B cell (primary cell): Measurements from ENCODE around the gene CDX1. TPM values are rescaled to one million over a fixed set of nuclear protein-coding genes. Genes with fewer than 3 reads are reported as not detected.

Experiments used
- ATAC-seq: fragments of 200-7000 bp; cut with Tn5 transposase; one replicate; pipeline ENCODE4 v1.10.0; 2021; ENCODE audit warnings: low read depth, mild to moderate bottlenecking, moderate number of reproducible peaks, moderate library complexity
- CTCF ChIA-PET: fragments of 350-600 bp; sonication (Branson Sonifier 250); formaldehyde crosslinking; loops from one replicate; lab custom pipeline; 2021; ENCODE audit warnings: antibody characterized with exemption, inconsistent platforms; lab: Charles Lee
- POLR2A ChIA-PET: fragments of 350-600 bp; sonication (Branson Sonifier 250); formaldehyde crosslinking; loops from one replicate; lab custom pipeline; 2021; ENCODE audit warnings: antibody characterized with exemption; lab: Charles Lee
- DNase-seq: peaks from one replicate; pipeline ENCODE4 v3.0.0; 2013
- H2AFZ ChIP-seq: 2 replicates; pipeline ENCODE4 v1.6.1; 2012; ENCODE audit warnings: mild to moderate bottlenecking, low read depth, low read length; ENCODE audit not compliant: insufficient read depth, poor library complexity, severe bottlenecking
- H3K27ac ChIP-seq, 2 donors: 1 replicate in 1 of 2; 2 replicates in 1 of 2; pipeline ENCODE4 v1.5.1; 2012 to 2013; ENCODE audit warnings: low read length in 2 of 2, mild to moderate bottlenecking in 2 of 2, moderate library complexity in 1 of 2
- H3K27me3 ChIP-seq, 4 experiments: fragments of 200-600 bp in 1 of 4; sonication (generic) in 1 of 4; replicated peaks in 1 of 4; 1 replicate in 2 of 4; 2 replicates in 2 of 4; pipeline versions ENCODE4 v1.6.1 to v1.7.0; 2013 to 2016; ENCODE audit warnings: low read length in 3 of 4, mild to moderate bottlenecking in 2 of 4, mixed read lengths in 1 of 4, moderate library complexity in 1 of 4; ENCODE audit not compliant: insufficient read depth in 4 of 4, control insufficient read depth in 3 of 4; ENCODE audit errors: control extremely low read depth in 1 of 4
- H3K36me3 ChIP-seq, 2 experiments: replicated peaks in 1 of 2; 1 replicate in 1 of 2; 2 replicates in 1 of 2; pipeline versions ENCODE4 v1.6.1 to v1.7.1; 2013; ENCODE audit warnings: low read length in 1 of 2; ENCODE audit not compliant: insufficient read depth in 2 of 2, control insufficient read depth in 1 of 2; ENCODE audit errors: control extremely low read depth in 1 of 2, extremely low read depth in 1 of 2
- H3K4me1 ChIP-seq, 2 donors: fragments of 200-600 bp in 1 of 2; sonication (generic) in 1 of 2; 1 replicate in 1 of 2; 2 replicates in 1 of 2; pipeline versions ENCODE4 v1.5.1 to v1.6.1; 2013 to 2017; ENCODE audit warnings: low read length in 2 of 2; ENCODE audit not compliant: control insufficient read depth in 2 of 2, insufficient read depth in 2 of 2
- H3K4me2 ChIP-seq: replicated peaks from 2 replicates; pipeline ENCODE3; 2012; ENCODE audit warnings: mild to moderate bottlenecking, low read depth, low read length; ENCODE audit not compliant: poor library complexity, severe bottlenecking
- H3K4me3 ChIP-seq, 5 experiments: fragments of 200-600 bp in 1 of 5; sonication (generic) in 1 of 5; 1 replicate in 3 of 5; 2 replicates in 2 of 5; pipeline versions ENCODE4 v1.5.1 to v1.7.0; 2011 to 2016; ENCODE audit warnings: low read length in 4 of 5, mild to moderate bottlenecking in 4 of 5, low read depth in 2 of 5, control low read depth in 1 of 5, moderate library complexity in 1 of 5; ENCODE audit not compliant: insufficient read depth in 1 of 5; ENCODE audit errors: control extremely low read depth in 1 of 5, extremely low read depth in 1 of 5
- H3K79me2 ChIP-seq: fragments of 200-600 bp; sonication (generic); one replicate; pipeline ENCODE4 v1.6.0; 2016; ENCODE audit warnings: low read length; ENCODE audit not compliant: control insufficient read depth, insufficient read depth
- H3K9ac ChIP-seq: fragments of 200-600 bp; sonication (generic); 2 replicates; pipeline ENCODE4 v1.6.1; 2017; ENCODE audit warnings: mild to moderate bottlenecking, low read length, moderate library complexity
- H3K9me3 ChIP-seq, 3 donors: one replicate each; pipeline versions ENCODE4 v1.6.1 to v1.7.1; 2013; ENCODE audit warnings: low read length in 2 of 3; ENCODE audit not compliant: control insufficient read depth in 2 of 3, insufficient read depth in 1 of 3; ENCODE audit errors: control extremely low read depth in 1 of 3
- H4K20me1 ChIP-seq: 2 replicates; pipeline ENCODE4 v1.6.0; 2012; ENCODE audit warnings: mild to moderate bottlenecking, low read length; ENCODE audit not compliant: insufficient read depth, control insufficient read depth, poor library complexity, severe bottlenecking
- H3K27ac Mint-ChIP-seq: one replicate; pipeline ENCODE4 v1.8.0; 2021; ENCODE audit warnings: mixed read lengths
- H3K27me3 Mint-ChIP-seq: one replicate; pipeline ENCODE4 v1.8.0; 2021; ENCODE audit warnings: mixed read lengths
- H3K4me1 Mint-ChIP-seq: one replicate; pipeline ENCODE4 v1.8.0; 2021; ENCODE audit warnings: mixed read lengths
- H3K4me3 Mint-ChIP-seq: one replicate; pipeline ENCODE4 v1.8.0; 2021; ENCODE audit warnings: mixed read lengths
- H3K9me3 Mint-ChIP-seq: one replicate; pipeline ENCODE4 v1.8.0; 2022; ENCODE audit warnings: mixed read lengths; ENCODE audit not compliant: insufficient read depth
- EZH2 ChIP-seq: IDR thresholded peaks from 2 replicates; pipeline ENCODE4 v1.6.1; 2012; ENCODE audit warnings: borderline replicate concordance, low read depth, mild to moderate bottlenecking, moderate library complexity, low read length; ENCODE audit not compliant: insufficient read depth, poor library complexity, severe bottlenecking
- WGBS: methylation state at CpG from one replicate; pipeline ENCODE4 v1.1.5; 2013; ENCODE audit warnings: missing lambda C conversion rate; ENCODE audit not compliant: insufficient coverage; 5-methylcytosine and 5-hydroxymethylcytosine counted together
- intact Hi-C: fragments of 100-400 bp; cut with micrococcal nuclease; formaldehyde crosslinking; loops from one replicate; pipeline ENCODE4 v1.10.0; 2022
- polyA plus RNA-seq: library from polyadenylated mRNA; depleted of rRNA; stranded (reverse); fragments of >200 nt; gene quantifications from 2 replicates; pipeline ENCODE4 v1.2.3, GENCODE V29; 2012
- total RNA-seq, 2 donors: library from RNA; stranded (reverse); fragments of 120-200 nt in 1 of 2; gene quantifications; 1 replicate in 1 of 2; 2 replicates in 1 of 2; pipeline versions ENCODE4 v1.2.3 to v1.2.4, GENCODE V29; 2013 to 2022
- TF ChIP-seq, protein P1 (sequence below): fragments of 200-600 bp; IDR thresholded peaks from one replicate; pipeline ENCODE4 v1.8.0; 2022; ENCODE audit warnings: antibody characterized with exemption, mild to moderate bottlenecking

Gene CDX1
- total and polyA plus RNA-seq, 2 donors (not counting 1 experiment from before 2014, with no cell fraction given) = not detected

DNA sequence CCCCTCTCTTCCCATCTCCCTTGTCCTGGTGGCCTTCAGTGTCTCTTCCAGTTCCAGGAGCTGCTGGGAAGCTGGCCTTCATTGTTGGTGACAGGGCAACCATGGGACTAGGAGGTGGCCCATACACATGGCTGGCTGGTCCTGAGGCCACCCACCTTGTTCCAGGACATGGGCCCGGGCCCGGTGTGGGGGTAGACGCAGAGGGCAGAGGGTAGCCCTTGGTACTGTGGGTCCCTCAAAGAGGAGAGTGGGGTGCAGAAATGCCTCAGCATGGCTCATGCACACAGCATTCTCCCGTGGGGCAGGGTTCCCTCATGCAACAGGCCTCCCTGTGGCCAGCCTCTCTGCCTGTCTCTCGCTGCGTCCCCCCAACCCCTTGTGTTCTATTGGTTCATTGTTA, 44.1 kb downstream of the CDX1 start:
- Mint-ChIP-seq H3K4me1 (peaks cover 6% of the 10 kb centered on the region), H3K4me3 (no peak overlapping the region), H3K27ac (no peak overlapping the region), H3K9me3 (no peaks in the 10 kb centered on the region), H3K27me3 (peaks cover 21% of the 10 kb centered on the region)
- Histone ChIP-seq H3K9me3 (peaks cover 0 to 5% (median 0%) of the 10 kb centered on the region in 3 donors), H3K79me2 (no peaks in the 10 kb centered on the region), H2AFZ (no peak overlapping the region), H3K27ac (no peak overlapping the region), H3K9ac (no peak overlapping the region), H3K36me3 (no peaks in the 10 kb centered on the region), H3K27me3 (peaks cover 0 to 19% (median 0%) of the 10 kb centered on the region in 4 experiments), H3K4me2 (no peak overlapping the region), H3K4me3 (no peak overlapping the region), H4K20me1 (no peaks in the 10 kb centered on the region), H3K4me1 (peaks cover 7 to 11% of the 10 kb centered on the region in 2 donors)
- ChIA-PET POLR2A (no interaction called here), CTCF (no interaction called here)
- TF ChIP-seq, protein P1, sequence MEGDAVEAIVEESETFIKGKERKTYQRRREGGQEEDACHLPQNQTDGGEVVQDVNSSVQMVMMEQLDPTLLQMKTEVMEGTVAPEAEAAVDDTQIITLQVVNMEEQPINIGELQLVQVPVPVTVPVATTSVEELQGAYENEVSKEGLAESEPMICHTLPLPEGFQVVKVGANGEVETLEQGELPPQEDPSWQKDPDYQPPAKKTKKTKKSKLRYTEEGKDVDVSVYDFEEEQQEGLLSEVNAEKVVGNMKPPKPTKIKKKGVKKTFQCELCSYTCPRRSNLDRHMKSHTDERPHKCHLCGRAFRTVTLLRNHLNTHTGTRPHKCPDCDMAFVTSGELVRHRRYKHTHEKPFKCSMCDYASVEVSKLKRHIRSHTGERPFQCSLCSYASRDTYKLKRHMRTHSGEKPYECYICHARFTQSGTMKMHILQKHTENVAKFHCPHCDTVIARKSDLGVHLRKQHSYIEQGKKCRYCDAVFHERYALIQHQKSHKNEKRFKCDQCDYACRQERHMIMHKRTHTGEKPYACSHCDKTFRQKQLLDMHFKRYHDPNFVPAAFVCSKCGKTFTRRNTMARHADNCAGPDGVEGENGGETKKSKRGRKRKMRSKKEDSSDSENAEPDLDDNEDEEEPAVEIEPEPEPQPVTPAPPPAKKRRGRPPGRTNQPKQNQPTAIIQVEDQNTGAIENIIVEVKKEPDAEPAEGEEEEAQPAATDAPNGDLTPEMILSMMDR = no peak
- TF ChIP-seq EZH2 = no peak
- 96% methylated on average over 3 of the region's 6 CpGs for WGBS
- ATAC-seq (no peak), DNase-seq (no peak)
- intact Hi-C loops = loop anchor here (10.0 kb wide), 1 partner anchor 176 kb away; no protein-coding TSS in a partner anchor

DNA sequence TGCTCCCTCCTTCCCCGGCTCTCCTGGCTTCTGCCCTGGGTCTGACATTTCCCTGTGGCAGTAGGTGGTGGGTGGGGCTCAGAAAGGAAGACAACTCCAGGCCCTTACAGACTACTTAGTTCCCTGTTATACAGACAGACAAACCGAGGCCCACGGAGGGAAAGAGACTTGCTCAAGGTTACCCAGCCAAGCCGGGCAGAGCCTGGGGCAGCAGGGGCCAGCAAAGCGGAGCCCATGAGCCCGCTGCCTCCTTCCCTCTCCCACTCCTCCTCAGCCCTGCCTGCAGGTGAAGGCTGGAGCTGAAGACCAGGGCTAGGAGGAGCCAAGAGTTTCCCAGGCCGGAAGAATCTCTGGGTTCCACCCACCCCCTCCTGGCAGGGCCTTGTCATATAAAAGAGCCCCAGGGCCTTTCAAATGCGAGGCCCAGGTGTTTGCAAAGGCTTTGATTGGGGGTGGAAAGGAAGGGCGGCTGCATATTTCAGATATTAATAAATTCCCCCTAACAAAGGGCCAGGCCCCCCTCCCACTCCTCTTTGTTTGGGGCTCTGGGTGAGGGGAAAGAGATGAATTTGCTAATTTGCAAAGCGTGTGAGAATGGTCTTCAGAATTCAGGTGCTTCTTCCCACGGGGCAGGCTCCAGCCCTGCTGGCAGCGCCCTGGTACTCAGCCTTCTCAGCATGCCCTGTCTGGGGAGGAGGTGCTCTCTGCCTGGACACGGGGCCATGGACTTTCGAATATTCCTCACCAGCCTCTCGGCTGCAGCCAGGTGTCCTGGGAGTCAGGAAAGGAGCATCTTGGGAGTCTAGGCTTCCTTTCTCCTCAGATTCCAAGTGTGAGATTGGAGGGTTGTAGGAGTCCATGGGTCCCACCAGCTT, 44.8 kb downstream of the CDX1 start:
- ChIA-PET POLR2A (no interaction called here), CTCF (no interaction called here)
- H3K4me2 ChIP-seq = no peak overlapping the region
- H3K4me3 ChIP-seq = no peak overlapping the region
- Mint-ChIP-seq H3K27me3 (peaks cover 21% of the 10 kb centered on the region), H3K9me3 (no peaks in the 10 kb centered on the region), H3K4me3 (no peak overlapping the region), H3K27ac (no peak overlapping the region), H3K4me1 (peaks cover 6% of the 10 kb centered on the region)
- H3K27me3 ChIP-seq = peaks cover 0 to 19% (median 0%) of the 10 kb centered on the region in 4 experiments
- no peak overlapping the region for H2AFZ ChIP-seq
- H3K4me1 ChIP-seq = peaks cover 7 to 11% of the 10 kb centered on the region in 2 donors
- H4K20me1 ChIP-seq = no peaks in the 10 kb centered on the region
- no peak overlapping the region for H3K9ac ChIP-seq
- peaks cover 0 to 5% (median 0%) of the 10 kb centered on the region in 3 donors for H3K9me3 ChIP-seq
- DNase-seq = no peak
- H3K27ac ChIP-seq = no peak overlapping the region
- TF ChIP-seq, protein P1 = no peak
- TF ChIP-seq EZH2 = no peak
- intact Hi-C loops = loop anchor here (10.0 kb wide), 1 partner anchor 177 kb away; no protein-coding TSS in a partner anchor
- no peaks in the 10 kb centered on the region for H3K79me2 ChIP-seq
- ATAC-seq = no peak
- 89% methylated on average over 8 of the region's 15 CpGs for WGBS
- no peaks in the 10 kb centered on the region for H3K36me3 ChIP-seq
